ENCODE results near the gene EGFR. TPM values are rescaled to one million over a fixed set of nuclear protein-coding genes. Genes with fewer than 3 reads are reported as not detected.

Gene EGFR
- polyA plus RNA-seq, 1 donor from 2014 or later, result 0.22 TPM

GRCh38 chr7:55174856-55175255, 156.0 kb downstream of the EGFR start:
- no peaks in the 10 kb centered on the region for H3K36me3 ChIP-seq (ENCODE audit: insufficient read depth, low read length)
- H3K27me3 ChIP-seq (ENCODE audit: insufficient read depth, low read depth, low read length), result no peaks in the 10 kb centered on the region
- no peaks in the 10 kb centered on the region for H3K79me2 ChIP-seq (replicated peaks; ENCODE audit: insufficient read depth, low read length)
- TF ChIP-seq CTCF (IDR thresholded peaks at IDR 0.05; ENCODE audit: poor library complexity, severe bottlenecking), result no peak
- no peak for TF ChIP-seq MXI1 (conservative IDR thresholded peaks at IDR 0.05; ENCODE audit: poor library complexity, severe bottlenecking)
- TF ChIP-seq SMC3 (conservative IDR thresholded peaks at IDR 0.05; ENCODE audit: poor library complexity), result no peak
- TF ChIP-seq EP300 (conservative IDR thresholded peaks at IDR 0.05; ENCODE audit: poor library complexity, severe bottlenecking), result no peak
- TF ChIP-seq TAF1 (IDR thresholded peaks at IDR 0.05; ENCODE audit: low read depth), result no peak
- no peak for TF ChIP-seq POLR2AphosphoS5 (IDR thresholded peaks at IDR 0.05)
- TF ChIP-seq REST (IDR thresholded peaks at IDR 0.05; ENCODE audit: borderline replicate concordance), result no peak
- TF ChIP-seq RAD21 (conservative IDR thresholded peaks at IDR 0.05), result no peak
- TF ChIP-seq EZH2 (IDR thresholded peaks at IDR 0.05; ENCODE audit: borderline replicate concordance, insufficient read depth, low read length, poor library complexity, severe bottlenecking), result no peak
- H2AFZ ChIP-seq (ENCODE audit: low read depth, low read length), result no peak overlapping the region
- no peak overlapping the region for H3K27ac ChIP-seq (ENCODE audit: low read length)
- H4K20me1 ChIP-seq (ENCODE audit: insufficient read depth), result no peaks in the 10 kb centered on the region
- H3K4me3 ChIP-seq (ENCODE audit: low read length), result no peak overlapping the region
- no peaks in the 10 kb centered on the region for H3K9me2 ChIP-seq (ENCODE audit: insufficient read depth, low read length)
- H3K4me2 ChIP-seq (ENCODE audit: low read length), result no peak overlapping the region
- H3F3A ChIP-seq (ENCODE audit: insufficient read depth, low read length, poor library complexity, severe bottlenecking), result no peaks in the 10 kb centered on the region
- H3K9ac ChIP-seq (ENCODE audit: low read length), result no peak overlapping the region
- H3K9me3 ChIP-seq (ENCODE audit: low read length), result no peaks in the 10 kb centered on the region

- Histone ChIP-seq H3K4me2 (ENCODE audit: low read length) (no peak overlapping the region), H4K20me1 (ENCODE audit: insufficient read depth) (no peaks in the 10 kb centered on the region), H3K27me3 (ENCODE audit: insufficient read depth, low read depth, low read length) (no peaks in the 10 kb centered on the region), H3K4me3 (ENCODE audit: low read length) (no peak overlapping the region), H2AFZ (ENCODE audit: low read depth, low read length) (no peak overlapping the region), H3K79me2 (replicated peaks; ENCODE audit: insufficient read depth, low read length) (no peaks in the 10 kb centered on the region), H3K36me3 (ENCODE audit: insufficient read depth, low read length) (no peaks in the 10 kb centered on the region), H3K9me3 (ENCODE audit: low read length) (no peaks in the 10 kb centered on the region), H3K9me2 (ENCODE audit: insufficient read depth, low read length) (no peaks in the 10 kb centered on the region), H3F3A (ENCODE audit: insufficient read depth, low read length, poor library complexity, severe bottlenecking) (no peaks in the 10 kb centered on the region), H3K9ac (ENCODE audit: low read length) (no peak overlapping the region), H3K27ac (ENCODE audit: low read length) (no peak overlapping the region)
- TF ChIP-seq CTCF (IDR thresholded peaks at IDR 0.05; ENCODE audit: poor library complexity, severe bottlenecking), result no peak
Observed at GRCh38 chr7:55177068-55177530, 158.3 kb downstream of the EGFR start.

Measured in neural cell (in vitro differentiated cells).